ENCODE results near the gene GPS2.

DNA sequence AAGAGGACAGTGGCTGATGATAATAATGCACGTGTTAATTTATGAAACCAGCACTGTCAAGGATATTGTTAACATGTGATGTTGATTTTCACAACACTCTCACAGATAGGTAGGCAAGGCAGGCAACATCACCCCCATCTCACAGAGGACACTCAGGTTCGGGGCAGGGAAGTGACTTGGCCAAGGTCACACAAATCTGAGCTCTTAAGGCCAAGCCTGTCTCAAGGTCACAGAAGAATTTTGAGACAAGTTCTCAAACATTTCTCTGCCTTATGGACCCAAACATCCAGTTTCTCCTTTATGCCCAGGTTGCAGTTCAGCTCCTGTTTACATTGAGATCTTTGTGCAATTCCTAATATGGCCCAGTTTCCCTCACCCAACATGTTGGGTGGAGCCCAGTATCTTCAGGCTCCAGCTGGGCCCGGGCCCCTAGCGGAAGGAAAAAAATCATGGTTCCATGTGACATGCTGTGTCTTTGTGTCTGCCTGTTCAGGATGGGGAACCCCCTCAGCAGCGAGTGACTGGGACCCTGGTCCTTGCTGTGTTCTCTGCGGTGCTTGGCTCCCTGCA is 32.3 kb downstream of the GPS2 start:
- TF ChIP-seq, protein P1, sequence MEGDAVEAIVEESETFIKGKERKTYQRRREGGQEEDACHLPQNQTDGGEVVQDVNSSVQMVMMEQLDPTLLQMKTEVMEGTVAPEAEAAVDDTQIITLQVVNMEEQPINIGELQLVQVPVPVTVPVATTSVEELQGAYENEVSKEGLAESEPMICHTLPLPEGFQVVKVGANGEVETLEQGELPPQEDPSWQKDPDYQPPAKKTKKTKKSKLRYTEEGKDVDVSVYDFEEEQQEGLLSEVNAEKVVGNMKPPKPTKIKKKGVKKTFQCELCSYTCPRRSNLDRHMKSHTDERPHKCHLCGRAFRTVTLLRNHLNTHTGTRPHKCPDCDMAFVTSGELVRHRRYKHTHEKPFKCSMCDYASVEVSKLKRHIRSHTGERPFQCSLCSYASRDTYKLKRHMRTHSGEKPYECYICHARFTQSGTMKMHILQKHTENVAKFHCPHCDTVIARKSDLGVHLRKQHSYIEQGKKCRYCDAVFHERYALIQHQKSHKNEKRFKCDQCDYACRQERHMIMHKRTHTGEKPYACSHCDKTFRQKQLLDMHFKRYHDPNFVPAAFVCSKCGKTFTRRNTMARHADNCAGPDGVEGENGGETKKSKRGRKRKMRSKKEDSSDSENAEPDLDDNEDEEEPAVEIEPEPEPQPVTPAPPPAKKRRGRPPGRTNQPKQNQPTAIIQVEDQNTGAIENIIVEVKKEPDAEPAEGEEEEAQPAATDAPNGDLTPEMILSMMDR (IDR thresholded peaks at IDR 0.05) = no peak
- TF ChIP-seq POLR2A (IDR thresholded peaks at IDR 0.05) = no peak
